Superior temporal gyrus (tissue), 1 donor: Measurements from ENCODE around the gene NUDC.
"Not testable (repeated sequence)": the region's sequence is repeated elsewhere in the genome, so short reads cannot be mapped to it uniquely, and the experiment has no call there.

ENCODE experiments used
- DNase-seq: peaks from one replicate; pipeline ENCODE4 v3.0.0-alpha.2; 2016; ENCODE audit errors: extremely low spot score

NUDC gene

DNA sequence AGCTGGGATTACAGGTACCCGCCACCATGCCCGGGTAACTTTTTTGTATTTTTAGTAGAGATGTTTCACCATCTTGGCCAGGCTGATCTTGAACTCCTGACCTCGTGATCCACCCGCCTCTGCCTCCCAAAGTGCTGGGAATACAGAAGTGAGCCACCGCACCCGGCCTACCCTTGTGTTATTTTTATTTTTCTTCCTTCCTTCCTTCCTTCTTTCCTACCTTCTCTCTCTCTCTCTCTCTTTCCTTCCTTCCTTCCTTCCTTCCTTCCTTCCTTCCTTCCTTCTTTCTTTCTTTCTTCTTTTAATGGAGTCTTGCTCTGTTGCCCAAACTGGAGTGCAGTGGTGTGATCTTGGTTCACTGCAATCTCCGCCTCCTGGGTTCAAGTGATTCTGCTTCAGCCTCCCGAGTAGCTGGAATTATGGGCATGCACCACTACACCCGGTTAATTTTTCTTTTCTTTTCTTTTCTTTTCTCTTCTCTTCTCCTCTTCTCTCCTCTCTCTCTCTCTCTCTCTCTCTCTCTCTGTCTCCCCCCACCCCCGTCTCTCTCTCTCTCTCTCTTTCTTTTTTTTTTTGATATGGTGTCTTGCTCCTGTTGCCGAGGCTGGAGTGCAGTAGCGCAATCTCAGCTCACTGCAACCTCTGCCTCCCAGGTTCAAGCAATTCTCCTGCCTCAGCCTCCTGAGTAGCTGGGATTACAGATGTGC lies 68.0 kb downstream of the NUDC start:
- not testable (repeated sequence) for DNase-seq

DNA sequence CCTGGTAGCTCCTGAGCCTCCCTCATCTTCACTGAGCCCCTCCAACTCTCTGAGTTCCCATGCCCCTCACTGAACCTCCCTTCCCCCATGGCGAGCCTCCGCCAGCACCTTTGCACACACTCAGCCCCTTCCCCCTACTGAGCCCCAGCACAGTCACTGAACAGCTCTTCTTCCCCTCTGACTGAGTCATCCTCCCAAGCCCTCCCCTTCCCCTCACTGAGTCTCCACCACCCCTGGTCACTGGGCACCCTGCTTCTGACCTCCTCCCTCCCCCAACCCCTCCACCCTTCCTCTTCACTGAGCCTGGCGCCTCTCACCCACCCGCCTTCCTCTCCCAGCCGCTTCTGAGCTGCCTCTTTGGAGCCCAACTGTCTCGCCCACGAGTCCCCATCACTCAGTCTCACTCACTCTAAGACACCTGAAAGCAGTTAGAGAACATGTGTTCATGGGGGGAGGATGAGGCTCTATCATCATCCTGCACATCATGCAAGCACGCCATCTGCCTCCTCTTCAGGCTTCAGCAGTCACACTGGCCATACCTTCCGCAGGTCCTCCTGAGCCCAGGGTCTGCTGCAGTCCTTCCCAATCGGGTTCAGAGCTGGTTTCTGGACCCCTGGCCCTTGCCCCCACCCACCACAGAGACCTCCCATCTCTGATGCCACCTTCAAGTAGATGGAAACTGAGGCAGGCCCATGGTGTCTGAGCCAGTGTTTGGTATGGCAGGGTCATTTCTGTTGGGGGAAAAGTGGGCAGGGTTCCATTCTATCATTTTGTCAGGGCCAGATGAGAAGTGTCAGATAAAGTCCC lies 70.0 kb downstream of the NUDC start:
- DNase-seq, result no peak

DNA sequence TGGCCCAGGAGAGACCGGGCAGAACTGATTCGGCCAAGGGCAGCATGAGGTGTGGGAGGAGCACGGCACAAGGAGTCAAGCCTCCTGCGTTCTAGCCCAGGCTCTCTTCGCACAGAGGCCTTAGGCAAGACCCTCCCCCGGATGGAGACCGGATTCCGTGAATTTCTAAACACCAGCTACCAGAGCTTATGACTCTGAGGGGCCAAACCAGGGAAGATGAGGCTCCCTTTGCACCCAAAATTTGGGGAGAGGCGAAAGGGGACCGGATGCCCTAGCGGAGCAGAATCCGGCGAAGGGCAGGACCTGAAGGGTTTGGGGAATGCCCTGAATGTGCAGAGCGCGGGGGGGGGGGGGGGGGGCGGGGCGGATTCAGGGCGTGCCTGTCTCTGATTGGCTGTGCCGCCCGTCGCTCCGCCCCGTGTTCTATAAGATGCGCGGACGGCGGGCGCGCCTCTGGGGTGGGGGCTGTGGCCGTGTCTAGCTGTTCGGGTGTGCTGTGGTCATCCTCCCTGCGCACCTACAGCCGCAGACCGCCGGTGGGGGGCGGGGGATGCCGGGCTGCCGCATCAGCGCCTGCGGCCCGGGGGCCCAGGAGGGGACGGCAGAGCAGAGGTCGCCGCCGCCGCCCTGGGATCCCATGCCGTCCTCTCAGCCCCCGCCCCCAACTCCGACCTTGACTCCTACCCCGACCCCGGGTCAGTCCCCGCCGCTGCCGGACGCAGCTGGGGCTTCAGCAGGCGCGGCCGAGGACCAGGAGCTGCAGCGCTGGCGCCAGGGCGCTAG lies 71.9 kb downstream of the NUDC start, which contains the start of gene TRNP1:
TSS of gene TRNP1 (plus strand) at position 456 of the 783 bp plus-strand sequence. CDS start at position 551, 95 bp downstream.
- DNase-seq, result peak; percentile 58

DNA sequence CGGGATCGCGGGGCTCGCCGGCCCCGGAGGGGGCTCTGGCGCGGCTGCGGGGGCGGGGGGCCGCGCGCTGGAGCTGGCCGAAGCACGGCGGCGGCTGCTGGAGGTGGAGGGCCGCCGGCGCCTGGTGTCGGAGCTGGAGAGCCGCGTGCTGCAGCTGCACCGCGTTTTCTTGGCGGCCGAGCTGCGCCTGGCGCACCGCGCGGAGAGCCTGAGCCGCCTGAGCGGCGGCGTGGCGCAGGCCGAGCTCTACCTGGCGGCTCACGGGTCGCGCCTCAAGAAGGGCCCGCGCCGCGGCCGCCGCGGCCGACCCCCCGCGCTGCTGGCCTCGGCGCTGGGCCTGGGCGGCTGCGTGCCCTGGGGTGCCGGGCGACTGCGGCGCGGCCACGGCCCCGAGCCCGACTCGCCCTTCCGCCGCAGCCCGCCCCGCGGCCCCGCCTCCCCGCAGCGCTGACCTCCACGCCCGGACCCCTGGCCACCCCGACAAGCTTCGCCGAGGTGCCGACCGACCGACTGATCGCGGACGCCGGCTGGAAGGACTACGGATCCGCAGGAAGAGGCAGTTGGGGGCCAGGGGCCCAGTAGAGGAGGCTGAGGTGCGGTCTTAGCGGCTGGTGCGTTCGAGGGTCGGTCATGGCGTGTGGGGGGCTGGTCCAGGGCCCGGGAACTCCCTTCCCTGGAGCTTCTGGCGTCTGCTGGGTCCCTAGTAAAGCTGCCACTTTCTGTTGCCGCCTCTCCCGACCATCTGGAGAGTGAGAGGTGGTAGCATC lies 72.7 kb downstream of the NUDC start:
- DNase-seq, result no peak

DNA sequence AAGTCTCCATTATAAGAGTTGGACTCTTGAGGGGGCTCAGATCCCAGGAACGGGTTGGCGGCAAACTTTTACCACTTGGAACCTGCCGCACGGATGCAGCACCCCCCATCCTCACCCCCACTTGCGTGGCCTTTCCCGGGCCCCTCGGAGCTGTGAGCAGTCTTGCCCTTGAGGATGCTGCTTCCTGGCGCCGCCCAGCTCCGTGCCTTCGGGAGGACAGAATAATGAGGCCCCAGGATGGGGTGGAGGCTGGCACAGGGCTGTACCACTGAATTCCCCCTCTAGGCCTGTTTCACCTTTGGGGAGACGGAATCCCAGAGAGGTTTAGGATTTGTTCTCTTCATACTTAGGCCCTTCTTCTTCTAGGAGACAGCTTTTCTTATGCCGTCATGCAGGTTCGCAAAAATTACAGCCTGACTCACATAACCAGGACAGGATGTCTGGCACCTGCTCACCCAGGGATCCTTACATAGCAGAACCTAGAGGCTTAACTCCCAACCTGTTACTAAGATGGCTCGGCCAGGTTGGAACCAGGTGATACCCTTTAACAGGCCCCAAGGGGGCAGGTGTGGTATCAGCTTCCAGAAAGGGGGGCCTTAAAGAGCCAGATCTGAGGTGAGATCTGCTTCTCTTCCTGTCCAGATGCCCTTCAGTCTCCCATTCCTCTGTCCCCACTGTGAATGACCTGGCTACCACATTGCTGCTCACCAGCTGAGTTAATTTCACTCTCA lies 73.4 kb downstream of the NUDC start:
- no peak for DNase-seq

DNA sequence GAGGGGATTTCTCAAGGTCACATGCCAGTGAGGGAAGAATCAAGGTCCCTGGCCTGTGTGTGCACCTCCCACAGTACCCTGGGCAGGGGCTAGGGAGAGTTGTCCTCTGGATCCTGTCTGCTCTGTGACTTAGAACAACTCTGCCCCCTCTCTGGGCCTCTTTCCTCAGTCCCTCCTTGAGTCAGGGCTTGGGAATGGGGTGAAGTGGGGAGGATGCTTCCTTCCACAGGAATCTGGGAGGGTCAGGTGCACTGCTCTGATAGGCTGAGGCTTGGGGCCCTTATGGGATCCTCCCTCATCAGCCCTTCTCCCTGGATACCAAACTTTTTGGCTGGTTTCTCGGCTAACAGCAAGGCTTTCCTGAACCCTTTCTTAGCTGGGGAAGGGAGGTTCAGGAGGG lies 74.5 kb downstream of the NUDC start:
- no peak for DNase-seq
